Measurements from ENCODE around the gene PAPPA. TPM values are rescaled to one million over a fixed set of nuclear protein-coding genes. Genes with fewer than 3 reads are reported as not detected.

PAPPA gene
- polyA plus RNA-seq, 6 donors from 2014 or later = not detected

DNA sequence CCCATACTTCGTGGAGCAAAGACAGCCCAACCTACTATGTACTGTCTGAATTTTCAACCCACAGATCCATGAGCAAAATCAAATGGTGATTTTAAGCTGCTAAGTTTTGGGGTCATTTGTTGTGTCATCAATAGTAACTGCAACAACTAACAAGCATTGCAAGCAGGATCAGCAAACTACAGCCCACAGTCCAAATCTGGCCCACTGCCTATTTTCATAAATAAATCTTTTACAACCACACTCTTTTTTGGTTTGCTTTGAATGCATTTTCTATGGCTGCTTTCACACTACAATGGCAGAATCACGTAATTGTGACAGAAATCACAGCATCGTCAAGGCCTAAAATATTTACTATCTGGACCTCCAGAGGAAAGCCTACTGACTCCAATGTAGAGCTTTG lies 296.4 kb downstream of the PAPPA start:
- no peak for ATAC-seq (ENCODE audit: low read depth in 2 of 2)
- no peak for DNase-seq
- Mint-ChIP-seq H3K27me3 (no peaks in the 10 kb centered on the region), H3K9me3 (peaks cover 0 to 3% (median 0%) of the 10 kb centered on the region in 7 donors), H3K36me3 (no peaks in the 10 kb centered on the region), H3K27ac (no peak overlapping the region), H3K4me1 (no peaks in the 10 kb centered on the region), H3K4me3 (no peak overlapping the region)

DNA sequence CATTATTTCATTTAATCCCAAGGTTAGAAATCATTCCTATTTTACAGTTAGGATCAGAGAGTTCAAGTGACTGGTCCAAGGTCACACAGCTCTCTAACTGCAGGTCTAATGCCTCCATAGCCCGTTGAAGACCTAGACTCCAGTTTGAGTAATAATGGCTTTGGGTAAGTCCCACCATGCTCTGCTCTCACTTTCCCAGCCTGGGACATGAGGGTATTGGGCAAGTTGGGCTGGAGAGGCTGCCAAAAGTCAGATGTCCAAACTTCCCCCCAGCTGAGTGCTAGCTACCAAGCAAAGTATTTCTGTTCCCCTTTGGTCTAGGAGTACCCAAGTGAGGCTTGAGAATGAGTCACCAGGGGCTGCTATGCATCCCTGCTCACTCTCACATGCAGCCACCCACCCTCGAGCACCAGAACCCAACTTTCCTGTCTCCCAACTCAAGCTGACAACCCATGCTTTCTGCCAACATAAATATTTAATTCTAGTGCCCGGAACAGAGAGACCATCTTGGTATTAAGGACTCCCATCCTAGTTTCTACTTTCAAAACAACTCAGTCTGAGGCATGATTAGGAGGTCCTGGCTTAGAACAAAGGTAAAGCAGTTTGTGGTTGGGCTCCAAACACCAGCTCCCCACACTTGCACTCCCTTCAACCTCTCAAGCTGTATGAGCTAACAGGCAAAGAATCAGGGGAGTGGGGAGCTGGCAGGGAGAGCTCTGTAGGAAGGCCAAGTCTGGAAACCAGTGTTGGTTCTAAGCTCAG lies 297.0 kb downstream of the PAPPA start:
- no peak for ATAC-seq (ENCODE audit: low read depth in 2 of 2)
- Mint-ChIP-seq H3K36me3 (no peaks in the 10 kb centered on the region), H3K4me3 (no peak overlapping the region), H3K27ac (no peak overlapping the region), H3K4me1 (no peaks in the 10 kb centered on the region), H3K9me3 (peaks cover 0 to 3% (median 0%) of the 10 kb centered on the region in 7 donors), H3K27me3 (no peaks in the 10 kb centered on the region)
- DNase-seq = no peak

DNA sequence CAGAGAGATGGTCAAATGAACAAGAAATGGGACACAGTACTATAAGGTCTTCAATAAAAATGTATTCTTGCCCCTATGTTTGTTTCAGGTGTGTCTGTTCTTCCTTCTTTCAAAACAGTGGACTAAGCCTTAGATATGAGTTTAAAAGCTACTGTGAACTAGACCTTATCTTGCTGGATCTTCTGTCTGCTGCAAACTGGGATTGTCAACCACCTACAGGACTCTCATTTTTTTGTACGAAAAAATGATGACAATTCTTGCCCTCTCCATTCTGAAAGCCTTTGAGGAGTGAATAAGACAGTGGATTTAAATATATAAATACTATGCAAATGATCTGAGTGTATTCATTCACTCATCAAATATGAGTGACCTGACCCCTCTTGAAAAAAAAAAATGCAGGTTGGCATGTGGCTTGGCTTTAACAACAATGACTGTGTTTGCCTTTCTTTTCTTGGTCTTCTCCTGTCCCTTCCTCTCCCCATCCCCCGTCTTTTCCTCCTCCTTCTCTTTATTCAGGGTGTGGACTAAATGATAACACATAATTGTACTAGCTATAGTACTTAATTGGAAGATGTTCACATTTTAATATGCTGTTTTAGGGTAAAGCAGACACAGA lies 298.0 kb downstream of the PAPPA start:
- Mint-ChIP-seq H3K36me3 (peaks cover 0 to 8% of the 10 kb centered on the region in 2 donors), H3K27ac (peak overlapping the region in 1 of 6 donors; percentile 17), H3K27me3 (no peaks in the 10 kb centered on the region), H3K4me1 (no peaks in the 10 kb centered on the region), H3K4me3 (no peak overlapping the region), H3K9me3 (peaks cover 0 to 10% (median 7%) of the 10 kb centered on the region in 7 donors)
- DNase-seq (no peak), ATAC-seq (ENCODE audit: low read depth in 2 of 2) (no peak)
